RKO (cell line): ENCODE data around the gene COL8A1.

ENCODE experiments used
- DNase-seq: peaks from one replicate; pipeline ENCODE4 v3.0.0-alpha.2; 2016; ENCODE audit warnings: low spot score

Gene COL8A1

DNA sequence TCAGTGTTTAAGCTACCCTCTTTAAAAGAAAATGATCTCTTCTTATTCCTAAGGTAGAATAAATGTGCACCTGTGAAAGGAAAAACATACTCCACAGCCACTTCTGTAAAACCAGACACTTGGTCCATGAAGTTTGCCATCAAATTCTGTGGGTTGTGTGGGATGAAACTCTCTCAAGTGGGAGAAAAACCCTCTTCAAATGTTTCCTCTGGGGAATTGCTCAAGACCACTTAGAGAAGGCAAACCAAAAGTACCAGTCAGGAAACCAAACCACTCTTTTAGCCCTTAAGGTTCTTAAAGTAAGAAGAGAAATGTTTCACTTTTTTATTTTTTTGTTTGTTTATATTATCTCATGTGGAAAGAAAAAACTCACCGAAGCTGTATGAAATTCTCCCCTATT lies 1.2 kb downstream of the COL8A1 start:
- no peak for DNase-seq

DNA sequence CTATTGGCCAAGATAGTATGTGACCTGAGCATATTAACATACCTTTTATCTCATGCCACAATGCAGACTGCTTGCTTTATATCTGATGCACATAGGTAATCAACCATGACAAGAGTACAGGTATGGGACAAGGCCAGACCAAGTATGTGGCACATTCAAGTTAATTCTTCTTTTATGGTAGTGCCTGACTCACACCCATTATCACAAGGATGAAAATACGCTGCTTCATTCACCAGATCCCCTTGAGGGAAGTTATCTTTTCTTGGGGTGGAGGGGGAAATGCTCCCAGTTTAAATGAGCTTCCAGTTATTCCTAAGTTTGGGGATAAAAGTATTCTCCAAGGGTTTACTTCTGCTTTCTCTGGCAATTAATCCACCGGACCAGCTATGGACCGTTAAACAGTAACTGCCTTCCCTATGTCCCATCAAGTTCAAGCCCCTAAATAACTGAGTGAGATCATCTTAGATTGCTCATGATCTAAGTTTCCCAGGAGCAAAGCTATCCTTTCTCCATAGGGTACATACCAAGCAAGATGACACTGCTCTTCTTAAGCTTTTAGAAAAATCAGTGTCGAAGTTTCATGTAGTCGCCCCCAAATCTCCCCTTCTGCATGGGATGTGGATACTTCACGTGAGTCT lies 1.9 kb downstream of the COL8A1 start:
- no peak for DNase-seq

DNA sequence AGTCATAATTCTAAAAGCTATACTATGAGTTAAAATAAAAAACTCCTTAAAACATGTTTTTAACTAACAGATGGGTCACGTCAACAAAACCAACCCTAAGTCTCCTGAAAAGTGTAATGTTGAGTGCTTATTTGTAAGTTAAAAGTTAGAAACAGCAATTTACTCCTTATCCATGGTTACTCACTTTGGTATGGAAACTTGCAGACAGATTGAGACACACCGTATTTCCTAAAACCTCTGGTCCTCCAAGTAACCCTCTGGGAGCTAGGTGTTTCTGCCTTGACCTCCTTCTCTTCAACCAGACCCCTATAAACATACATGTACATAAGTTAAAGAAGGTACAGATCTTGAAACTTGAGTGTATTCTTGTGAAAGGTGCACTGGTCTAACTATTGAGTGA lies 3.1 kb downstream of the COL8A1 start:
- no peak for DNase-seq

DNA sequence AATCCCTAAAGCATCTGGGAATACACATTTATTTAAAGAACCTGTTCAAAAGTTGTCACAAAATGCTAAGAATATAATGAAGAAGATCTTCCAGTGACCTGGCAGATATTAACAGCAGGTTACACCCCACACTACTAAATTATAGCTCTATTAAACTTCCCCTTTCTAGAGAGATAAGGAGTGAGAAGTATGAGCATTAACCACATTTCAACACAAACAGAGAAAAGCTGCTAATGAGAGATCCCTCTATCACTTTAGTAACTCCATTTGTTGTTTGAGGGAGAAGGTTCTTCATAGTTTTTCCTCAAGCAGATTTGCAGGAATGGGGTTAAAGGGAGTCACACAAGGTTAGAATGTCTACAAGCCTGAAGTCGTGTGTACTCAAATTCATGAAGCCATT lies 3.6 kb downstream of the COL8A1 start:
- no peak for DNase-seq

DNA sequence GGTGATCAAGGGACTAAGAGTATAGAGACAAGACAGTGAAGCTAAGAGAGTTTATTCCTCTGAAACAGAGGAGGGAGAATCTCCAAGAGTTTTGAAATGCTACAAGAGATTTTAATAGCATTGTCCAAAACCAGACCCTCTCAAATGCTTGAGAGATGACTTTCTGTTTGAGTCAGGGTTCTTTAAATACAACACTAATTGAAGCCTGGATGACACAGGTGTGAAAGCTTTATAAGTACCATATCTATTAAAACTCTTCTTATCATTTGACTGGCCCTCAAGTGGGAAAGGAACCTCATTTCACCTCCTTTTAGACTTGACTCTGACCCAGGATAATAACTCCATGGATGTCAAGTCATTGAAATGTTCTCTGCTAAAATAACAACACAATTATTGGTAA lies 5.6 kb downstream of the COL8A1 start:
- DNase-seq = no peak

DNA sequence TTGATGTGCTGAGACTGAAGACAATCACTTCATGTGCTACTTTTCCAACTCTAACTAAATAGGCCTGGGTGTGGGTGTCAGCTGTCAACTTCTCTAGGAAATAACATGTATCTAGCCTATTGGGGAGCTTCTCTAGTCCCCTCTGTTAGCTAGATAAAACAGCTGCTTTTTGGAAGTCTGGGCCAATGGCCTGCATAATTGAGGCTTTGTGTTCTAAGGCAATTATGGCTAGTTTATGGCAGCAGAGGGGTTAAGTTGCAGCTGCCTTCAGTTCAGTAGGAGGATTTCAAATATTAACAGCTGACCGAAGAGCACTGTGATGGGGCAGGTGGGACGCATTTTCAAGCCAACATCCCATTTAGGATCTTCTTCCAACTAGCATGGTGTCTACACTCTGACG lies 6.4 kb downstream of the COL8A1 start:
- DNase-seq = no peak

DNA sequence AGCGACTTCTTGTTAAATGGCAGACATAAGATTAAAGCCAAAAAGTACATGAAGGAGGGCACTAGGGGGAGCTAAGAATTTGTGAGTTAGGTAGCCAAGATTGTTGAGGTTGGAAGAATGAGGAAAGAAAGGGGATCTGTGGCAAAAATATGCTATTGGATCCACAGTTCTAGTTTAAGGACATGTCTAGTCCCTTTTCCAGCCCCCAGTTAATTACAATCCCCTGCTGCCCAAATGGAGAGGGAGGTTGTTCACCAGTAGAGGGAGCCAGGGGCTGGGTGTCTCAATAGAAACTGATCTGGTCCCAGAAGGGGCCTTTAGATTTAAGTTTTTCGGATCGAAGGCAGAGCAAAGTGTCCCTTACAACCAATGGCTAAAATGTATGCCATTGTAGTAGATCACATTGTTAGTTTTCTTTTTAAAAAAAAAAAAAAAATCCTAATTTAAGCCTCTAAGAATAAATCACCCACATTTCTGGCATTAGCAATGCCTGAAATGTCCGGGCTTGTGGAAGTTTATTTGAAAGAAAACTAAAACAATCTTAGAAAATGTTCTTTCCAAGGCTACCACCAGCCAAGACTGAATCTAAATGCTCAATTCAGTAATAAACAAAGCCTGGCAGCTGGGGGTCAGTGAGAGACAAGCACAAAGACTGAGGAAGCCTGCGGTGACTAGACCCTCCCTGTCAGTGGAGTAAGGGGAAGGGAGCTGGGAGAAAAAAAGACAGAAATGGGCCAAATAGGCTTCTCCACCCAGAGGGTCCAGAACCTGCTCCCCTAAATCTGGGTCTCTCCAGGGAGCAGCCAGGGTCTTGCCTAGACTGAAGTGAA lies 7.1 kb downstream of the COL8A1 start:
- DNase-seq = peak; percentile 35

DNA sequence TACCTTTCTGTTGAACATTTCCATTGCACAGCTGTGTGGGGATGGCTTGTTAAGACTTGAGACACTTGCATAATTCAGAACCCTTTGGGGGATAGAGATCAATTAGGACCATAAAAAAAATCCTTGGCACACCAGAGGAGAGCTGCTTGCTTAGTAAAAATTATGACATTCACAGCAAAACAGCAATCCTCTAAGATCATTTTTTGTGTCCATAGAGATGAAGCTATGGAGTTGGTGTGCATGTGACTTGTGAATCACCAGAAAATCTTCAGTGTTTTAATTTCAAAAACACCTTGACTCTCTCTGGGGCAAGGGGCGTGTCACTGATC lies 7.7 kb downstream of the COL8A1 start:
- no peak for DNase-seq

DNA sequence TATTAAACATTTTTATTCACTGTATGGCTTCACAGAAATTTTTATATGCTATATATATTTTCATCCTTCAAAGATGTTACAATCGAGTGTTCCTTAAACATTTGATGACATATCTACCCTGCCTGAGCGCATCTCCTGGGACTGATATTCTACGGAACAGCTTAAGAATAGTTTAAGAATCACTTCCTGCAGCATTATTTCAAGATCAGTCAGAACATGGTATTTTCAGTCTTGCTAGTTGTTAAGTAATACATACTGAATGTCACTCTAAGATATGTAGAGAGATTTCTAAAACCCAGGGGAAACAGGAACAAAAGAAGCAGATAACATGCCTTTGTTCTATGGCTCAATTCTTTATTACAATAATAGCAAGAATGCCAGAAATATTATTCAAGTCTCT lies 8.7 kb downstream of the COL8A1 start:
- no peak for DNase-seq

DNA sequence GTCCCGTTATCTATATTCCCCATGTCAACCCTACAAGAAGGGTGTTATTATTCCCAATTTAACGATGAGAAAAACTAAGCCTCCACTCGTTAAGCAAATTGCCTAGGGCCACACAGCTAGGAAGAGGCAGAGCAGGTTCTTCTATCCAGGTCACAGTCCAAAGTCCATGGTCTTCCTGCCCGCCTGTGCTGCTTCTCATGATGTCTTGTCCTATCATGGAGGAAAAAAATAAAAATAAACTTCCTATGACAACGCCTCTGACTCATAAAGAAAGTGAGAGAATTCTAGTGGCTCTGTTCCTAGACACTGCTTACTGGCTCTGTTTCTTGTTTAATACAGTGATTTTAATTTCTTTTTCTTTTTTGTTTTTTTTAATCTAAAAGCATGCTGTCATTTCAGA lies 9.7 kb downstream of the COL8A1 start:
- peak; percentile 58 for DNase-seq

DNA sequence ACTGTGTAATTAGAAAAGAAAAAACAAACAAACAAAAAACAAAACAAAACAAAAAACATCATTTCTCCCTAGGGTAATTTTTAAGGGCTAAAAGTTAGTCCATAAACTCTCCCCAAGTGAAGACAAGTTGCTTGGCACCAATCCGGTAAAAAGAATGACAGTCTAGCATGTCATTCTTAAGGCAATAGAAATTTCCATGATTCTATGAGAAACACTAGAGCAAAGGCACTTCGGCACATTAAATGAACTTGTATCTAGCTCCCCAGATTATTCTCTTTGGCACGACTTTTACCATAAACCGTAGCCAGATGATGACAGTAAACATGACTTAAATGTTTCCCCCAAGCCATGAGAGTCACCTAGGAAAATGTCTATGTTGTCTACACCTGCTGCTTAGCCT lies 10.1 kb downstream of the COL8A1 start:
- DNase-seq = no peak

DNA sequence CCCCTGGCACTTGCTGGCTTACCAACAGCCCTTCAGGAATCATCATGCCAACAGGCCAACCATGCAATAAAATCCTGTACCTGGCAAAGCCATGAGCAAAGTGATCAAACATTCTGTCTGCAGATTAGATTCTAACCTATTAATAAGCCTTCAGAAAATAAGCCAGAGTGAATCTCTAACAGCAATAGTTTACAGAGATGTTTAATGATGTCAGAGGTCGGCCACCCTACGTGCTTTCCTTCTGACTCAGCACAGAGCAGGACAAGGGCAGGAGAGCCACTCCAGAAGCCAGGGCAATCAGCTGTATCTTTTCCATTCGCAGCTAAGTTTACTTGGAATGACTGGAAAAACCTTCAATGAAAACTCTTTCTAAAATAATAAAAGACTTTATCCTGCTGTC lies 13.1 kb downstream of the COL8A1 start:
- peak; percentile 15 for DNase-seq

DNA sequence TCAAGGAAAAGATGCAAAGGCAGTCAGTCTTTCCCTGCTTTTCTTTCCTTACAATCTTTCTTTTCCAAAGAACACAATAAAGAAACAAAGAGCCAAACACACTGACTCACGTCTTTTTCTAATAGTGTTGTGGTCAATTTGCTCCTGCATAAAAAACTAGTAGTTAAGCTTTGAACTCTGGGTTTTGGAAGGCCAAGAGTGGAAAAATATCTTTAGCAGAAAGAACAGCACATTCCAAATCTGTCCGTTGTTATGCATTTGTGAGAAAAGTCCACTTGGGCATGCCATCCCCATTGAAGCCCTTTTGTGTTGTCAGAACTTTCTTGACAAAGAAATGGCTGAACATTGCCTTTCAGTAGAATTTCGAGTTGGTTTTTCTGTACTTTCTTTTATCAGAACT lies 18.2 kb downstream of the COL8A1 start:
- DNase-seq = no peak

DNA sequence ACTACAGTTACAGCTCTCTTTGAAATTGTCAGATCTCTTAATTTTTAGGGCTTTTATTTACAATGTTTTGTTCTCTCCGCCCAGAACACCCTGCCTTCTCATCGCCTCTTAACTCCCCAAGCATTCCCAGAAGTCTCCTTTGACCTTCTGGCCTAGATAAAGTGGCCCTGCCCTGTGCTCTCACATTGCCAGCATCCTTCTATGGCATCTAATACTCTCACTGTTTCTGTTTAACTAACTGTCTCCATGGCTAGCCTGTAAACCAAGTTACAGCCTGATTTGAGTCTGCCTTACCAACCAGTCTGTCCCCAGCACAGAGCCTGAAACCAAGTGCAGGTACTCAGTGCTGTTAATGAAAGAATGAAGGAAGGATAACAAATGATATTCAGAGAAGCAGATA lies 19.9 kb downstream of the COL8A1 start:
- no peak for DNase-seq

DNA sequence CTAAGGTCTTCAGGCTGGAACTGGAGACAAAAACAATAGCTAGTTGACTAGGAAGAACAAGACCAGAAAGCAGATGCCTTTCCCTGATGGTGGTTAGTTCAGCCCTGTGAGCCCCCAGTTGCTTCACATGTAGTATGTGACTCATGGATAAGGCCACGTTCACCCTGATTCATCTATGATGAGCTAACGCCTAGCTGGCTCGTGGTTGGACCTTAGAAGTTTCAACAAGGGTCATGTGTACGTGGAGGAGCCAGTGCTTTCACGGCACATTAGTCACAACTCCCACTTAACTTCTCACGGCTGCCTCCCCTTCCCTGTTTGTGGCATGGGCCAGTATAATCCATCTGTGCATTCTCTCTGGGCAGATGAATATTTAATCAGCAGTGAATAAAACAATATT lies 20.6 kb downstream of the COL8A1 start:
- peak; percentile 83 for DNase-seq

DNA sequence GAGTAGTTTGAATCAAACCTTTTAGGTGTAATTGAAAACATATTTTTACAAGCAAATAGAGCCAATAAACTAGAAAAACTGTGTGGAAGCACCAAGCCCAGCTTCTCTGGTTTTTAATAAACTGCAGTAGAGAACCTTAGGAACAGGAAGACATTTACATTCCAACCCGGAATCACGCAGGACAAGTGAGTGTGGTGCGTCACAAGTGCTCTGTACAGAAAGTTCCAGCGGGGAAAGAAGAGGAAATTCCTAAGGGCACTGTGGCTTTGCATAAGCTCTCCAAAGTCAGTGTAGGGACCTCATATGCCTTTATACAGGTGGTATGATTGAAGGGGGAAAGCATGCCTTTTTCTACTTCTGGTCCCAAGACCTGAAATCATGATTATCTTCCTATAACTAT lies 21.6 kb downstream of the COL8A1 start:
- DNase-seq = no peak

DNA sequence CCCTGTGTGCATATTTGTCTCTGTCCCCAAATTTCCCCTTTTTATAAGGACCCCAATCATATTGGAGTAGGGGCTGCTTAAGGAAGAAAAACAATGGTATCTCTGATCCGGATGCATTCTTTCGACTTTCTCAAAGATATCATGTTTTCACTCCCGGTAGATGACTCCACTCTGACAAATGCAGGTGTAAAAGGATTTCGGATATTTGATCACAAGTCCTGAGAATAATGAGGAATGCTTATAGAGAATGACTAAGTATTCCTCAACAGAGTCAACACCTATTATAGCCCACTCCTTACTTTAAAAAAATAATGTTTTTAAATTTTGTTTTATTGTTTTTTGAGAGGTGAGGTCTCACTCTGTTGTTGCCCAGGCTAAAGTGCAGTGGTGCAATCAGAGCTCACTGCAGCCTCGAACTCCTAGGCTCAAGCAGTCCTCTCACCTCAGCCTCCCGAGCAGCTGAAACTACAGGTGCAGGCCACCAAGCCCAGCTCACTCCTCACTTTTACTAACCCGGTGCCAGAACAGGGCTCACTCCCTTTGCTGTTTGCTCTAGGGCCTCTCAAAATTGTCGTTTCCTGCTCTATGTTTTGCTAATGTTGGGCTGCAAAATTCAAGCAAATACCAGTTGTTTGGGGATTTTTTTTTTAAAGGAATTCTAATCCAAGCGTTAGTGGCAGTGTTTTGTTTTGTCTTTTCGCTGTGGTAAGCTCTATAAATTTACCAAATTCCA lies 24.6 kb downstream of the COL8A1 start:
- no peak for DNase-seq

DNA sequence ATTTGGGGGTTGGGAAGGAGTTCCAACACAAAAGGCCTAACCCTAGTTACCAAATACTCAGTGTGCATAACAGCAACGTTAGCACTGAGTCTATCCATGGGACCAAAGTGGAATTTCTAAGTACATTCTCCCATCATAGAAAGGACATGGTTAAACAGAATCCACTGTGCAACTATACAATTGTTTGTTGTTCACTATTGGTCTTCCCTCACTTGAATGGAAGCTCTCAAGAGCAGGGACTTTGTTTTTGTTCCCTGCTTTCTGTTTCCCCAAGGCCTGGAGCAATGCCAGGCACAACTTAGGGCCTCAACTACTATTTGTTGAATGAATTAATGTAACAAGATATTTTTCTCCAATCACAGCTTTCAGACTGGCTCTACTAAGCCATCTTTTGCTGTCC lies 25.6 kb downstream of the COL8A1 start:
- DNase-seq = no peak

DNA sequence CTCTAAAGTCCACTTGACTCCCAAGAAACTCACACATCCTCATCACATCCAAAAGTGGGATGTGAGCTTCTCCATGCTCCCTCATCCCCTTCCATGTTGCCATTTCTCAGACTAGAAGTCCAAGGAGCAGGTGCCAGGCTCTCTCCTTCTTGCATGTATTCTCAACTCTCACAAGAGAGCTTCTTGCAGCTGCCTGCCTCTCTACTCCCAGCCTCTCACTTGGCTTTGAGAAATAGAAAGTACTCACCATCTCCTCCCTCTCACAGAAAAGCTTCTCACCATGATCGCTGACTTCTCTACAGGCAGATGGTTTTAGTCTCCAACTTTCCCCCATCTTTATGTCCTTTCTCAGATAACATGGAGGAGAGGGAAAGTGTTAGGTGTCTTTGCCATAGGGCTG lies 26.6 kb downstream of the COL8A1 start:
- no peak for DNase-seq

DNA sequence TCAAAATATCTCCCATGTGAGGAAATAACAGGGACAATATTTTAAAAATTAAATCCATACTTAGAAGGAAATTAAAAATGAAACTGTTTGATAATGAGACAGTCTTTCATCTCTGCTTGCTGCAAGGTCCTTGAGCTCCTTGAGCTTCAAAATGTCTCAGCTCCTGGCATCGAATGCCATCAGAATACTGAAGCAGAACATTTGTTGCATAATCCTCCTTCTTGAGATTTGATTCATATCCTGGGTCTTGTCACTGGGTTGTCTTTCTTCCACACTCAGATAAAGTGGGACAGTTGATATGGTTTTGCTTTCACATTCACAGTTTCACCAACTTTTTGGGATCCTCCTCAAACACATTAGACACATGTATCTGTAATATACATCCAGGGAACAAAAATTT lies 27.8 kb downstream of the COL8A1 start:
- DNase-seq = no peak

DNA sequence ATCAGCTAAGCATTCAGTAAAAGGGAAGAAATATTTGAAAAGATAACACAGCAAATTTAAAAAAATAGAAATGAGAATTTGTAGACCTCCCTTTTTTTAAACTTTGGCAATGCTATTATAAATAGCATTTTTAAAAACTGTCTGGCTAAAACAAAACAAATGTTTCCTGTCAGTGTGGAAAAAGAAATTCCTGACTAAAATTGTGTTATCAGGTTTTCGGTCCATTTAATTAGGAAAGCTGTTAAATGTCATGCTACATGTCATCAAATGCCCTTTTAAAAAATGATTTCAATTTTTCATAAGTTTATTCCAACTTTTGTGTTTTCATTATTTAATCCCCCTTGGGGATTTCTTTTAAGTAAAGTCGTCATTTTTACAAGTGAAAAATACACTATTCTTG lies 29.6 kb downstream of the COL8A1 start:
- no peak for DNase-seq

DNA sequence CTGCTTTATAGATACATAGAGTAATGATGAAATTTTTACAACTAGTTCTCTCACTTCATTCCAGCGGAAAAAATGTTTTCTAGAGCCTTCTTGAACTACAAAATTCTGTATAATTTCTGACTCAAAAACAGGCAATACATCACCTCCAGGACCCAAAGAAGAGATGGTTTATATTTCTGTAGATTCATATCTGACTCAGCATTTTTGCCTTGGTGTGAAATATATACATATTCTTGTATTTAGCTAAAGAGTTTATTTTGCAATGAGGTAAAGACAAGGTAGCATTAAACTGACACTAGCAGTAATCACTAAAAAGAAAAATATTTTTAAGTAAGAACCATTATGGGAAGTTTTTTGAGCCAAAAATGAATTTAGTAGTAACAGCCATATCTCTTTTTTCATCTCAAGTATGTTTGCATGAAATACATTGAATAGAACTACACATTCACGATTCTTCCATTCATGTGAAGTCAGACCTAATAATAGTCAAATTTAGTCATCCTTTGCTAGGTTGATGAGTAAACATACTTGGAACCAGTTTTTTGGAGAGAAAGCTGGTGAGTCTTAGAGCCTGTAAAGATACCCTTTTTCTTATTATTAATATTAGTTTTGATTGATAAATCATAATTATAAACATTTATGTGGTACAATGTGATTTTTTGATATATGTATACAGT lies 31.6 kb downstream of the COL8A1 start:
- DNase-seq = peak; percentile 24

DNA sequence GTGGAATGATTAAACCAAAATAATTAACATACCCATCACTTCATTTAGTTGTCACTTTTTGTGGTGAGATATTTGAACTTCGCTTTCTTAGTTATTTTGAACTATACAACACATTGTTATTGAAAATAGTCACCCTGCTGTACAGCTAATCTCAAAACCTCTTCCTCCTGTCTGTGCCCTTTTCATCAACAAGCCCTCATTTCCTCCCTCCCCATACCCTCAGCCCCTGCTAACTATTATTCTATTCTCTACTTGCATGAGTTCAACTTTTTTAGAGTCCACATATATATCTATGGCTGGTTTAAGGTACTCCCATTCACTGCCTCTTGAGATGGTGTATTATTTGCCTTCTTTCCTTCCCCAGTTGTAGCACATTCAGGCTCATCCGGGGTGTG lies 32.2 kb downstream of the COL8A1 start:
- DNase-seq = no peak
